Measurements from ENCODE around the gene NAA35.

NAA35 gene

DNA sequence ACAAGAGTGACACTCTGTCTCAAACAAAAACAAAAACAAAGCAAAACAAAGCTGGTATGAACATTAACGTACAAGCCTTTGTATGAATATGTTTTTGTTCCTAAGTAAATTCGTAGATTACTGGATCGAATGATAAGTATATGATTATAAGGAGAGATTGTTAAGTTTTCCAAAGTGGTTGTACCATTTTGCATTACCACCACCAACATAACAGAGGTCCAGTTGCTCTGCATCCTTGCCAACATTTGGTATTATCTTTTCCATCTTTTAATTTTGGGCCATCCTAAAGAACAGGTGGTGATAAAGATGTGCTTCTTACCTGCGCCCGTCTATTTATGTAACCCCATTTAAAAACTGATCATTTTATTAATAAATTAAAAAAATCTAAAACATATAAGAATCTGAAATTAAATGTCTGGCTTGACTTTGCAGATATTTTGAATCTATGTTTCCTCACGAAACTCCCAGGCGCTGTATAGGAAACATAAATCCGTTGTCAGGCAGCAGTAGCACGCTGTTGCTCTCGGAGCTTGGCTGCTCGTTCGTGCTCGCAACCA is 593 bp upstream of the NAA35 start:
- TF ChIP-seq CTCF (IDR thresholded peaks at IDR 0.05): no peak
- no peak overlapping the region for H3K9ac ChIP-seq
- H3K36me3 ChIP-seq (ENCODE audit: control insufficient read depth, insufficient read depth, low read length): no peaks in the 10 kb centered on the region
- peaks cover 2% of the 10 kb centered on the region for H3K9me3 ChIP-seq (ENCODE audit: control insufficient read depth, low read length)
- H3K79me2 ChIP-seq: no peaks in the 10 kb centered on the region
- H3K4me1 ChIP-seq: peaks cover 3% of the 10 kb centered on the region
- peak overlapping the region; percentile 78 for H3K4me2 ChIP-seq (ENCODE audit: low read length)
- peak overlapping the region; percentile 85 for H3K27ac ChIP-seq
- H3K4me3 ChIP-seq (ENCODE audit: low read depth, low read length): peak overlapping the region; percentile 75
- H2AFZ ChIP-seq: peak overlapping the region; percentile 90
- no peaks in the 10 kb centered on the region for H3K27me3 ChIP-seq (ENCODE audit: control insufficient read depth, insufficient read depth, low read length)

GRCh38 chr9:85941622-85941940 is 635 bp downstream of the NAA35 start:
- no peak for TF ChIP-seq CTCF (IDR thresholded peaks at IDR 0.05)
- Histone ChIP-seq H3K27me3 (ENCODE audit: control insufficient read depth, insufficient read depth, low read length) (no peaks in the 10 kb centered on the region), H3K79me2 (no peaks in the 10 kb centered on the region), H3K36me3 (ENCODE audit: control insufficient read depth, insufficient read depth, low read length) (no peaks in the 10 kb centered on the region), H3K4me2 (ENCODE audit: low read length) (peak overlapping the region; percentile 79), H3K9ac (peak overlapping the region; percentile 67), H3K4me1 (peaks cover 3% of the 10 kb centered on the region), H2AFZ (peak overlapping the region; percentile 90), H3K4me3 (ENCODE audit: low read depth, low read length) (peak overlapping the region; percentile 75), H3K9me3 (ENCODE audit: control insufficient read depth, low read length) (peaks cover 2% of the 10 kb centered on the region), H3K27ac (peak overlapping the region; percentile 85)

DNA sequence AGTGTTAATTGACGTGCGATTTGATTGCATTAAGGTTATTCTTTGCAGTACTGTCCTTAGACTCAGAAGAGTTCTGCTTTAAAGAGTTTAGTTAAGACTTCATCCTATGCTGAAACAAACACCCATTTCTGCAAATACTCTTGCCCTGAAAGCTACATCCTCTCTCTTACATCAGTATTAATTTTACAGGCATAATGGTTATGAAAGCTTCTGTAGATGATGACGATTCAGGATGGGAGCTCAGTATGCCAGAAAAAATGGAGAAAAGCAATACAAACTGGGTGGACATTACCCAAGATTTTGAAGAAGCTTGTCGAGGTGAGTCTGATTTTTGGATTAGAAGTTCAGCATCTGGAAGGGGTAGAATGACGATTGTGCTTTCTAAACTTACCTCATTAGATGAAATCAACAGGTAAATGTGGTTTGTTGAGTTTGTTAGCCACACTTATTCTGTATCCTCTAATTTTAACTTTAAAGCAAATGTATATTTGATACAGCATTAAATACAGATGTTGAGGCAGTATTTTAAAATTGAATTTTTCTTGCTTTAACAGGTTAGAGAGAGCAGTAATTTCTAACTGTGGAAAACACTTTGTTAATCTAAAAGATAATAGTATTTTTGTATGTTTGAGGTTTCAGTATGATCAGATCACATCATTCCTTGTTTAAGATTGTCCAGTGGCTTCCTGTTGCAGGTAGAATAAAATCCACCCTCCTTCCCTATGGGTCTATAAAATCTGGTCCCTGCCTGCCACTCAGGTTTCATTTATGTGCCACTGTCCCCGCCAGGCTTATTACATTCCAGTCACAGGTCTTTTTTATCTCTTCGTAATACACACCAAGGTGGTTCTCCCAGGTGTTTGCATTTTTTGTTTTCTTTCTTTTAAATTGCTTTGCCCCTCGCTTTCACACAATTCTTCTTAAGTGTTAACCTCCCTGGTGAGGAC is 1.3 kb downstream of the NAA35 start:
- H3K27ac ChIP-seq: peak overlapping the region; percentile 85
- H3K79me2 ChIP-seq: no peaks in the 10 kb centered on the region
- H3K36me3 ChIP-seq (ENCODE audit: control insufficient read depth, insufficient read depth, low read length): no peaks in the 10 kb centered on the region
- TF ChIP-seq CTCF (IDR thresholded peaks at IDR 0.05): no peak
- H3K27me3 ChIP-seq (ENCODE audit: control insufficient read depth, insufficient read depth, low read length): no peaks in the 10 kb centered on the region
- no peak overlapping the region for H2AFZ ChIP-seq
- peak overlapping the region; percentile 75 for H3K4me3 ChIP-seq (ENCODE audit: low read depth, low read length)
- no peak overlapping the region for H3K9ac ChIP-seq
- peak overlapping the region; percentile 79 for H3K4me2 ChIP-seq (ENCODE audit: low read length)
- peaks cover 3% of the 10 kb centered on the region for H3K4me1 ChIP-seq
- peaks cover 2% of the 10 kb centered on the region for H3K9me3 ChIP-seq (ENCODE audit: control insufficient read depth, low read length)

DNA sequence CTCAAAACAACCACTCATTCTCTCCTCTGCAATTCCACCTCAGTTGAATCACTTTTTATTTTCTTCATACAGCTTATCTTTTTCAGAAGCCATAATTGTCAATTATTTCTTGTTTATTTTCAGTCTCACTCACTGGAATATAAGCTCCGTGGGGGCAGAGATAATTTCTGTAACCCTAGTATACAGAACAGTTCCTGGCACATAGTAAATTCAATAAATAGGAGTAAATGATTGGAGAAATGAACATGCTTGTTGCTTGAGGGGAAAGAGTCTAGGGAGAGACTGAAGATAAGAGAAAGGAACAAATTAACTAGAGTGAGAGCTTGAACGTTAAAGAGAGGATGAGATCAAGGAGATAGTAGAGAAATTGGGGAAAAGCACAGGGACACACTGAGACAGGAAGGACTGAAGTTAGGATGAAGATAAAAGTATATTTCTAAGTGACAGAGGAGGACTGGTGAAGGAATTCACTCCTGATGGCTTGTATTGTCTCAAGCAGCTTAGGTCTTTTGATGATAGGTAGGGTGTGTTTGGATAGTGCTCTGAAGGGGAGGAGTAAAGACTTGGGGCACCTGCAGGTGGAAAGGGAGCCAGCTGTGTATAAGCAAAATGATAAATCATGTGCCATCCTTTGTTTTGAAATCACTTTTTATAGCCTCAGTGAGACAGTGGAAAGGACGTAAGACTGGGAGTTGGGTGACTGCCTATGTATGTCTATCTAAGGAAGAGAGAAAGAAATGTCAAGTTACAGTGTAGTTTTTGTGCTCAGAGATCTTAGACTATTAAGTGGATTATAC is 2.2 kb downstream of the NAA35 start:
- Histone ChIP-seq H2AFZ (no peak overlapping the region), H3K79me2 (no peaks in the 10 kb centered on the region), H3K4me1 (peaks cover 3% of the 10 kb centered on the region), H3K4me2 (ENCODE audit: low read length) (no peak overlapping the region), H3K27me3 (ENCODE audit: control insufficient read depth, insufficient read depth, low read length) (no peaks in the 10 kb centered on the region), H3K9ac (no peak overlapping the region), H3K27ac (no peak overlapping the region), H3K4me3 (ENCODE audit: low read depth, low read length) (no peak overlapping the region), H3K9me3 (ENCODE audit: control insufficient read depth, low read length) (peaks cover 2% of the 10 kb centered on the region), H3K36me3 (ENCODE audit: control insufficient read depth, insufficient read depth, low read length) (no peaks in the 10 kb centered on the region)
- TF ChIP-seq CTCF (IDR thresholded peaks at IDR 0.05): no peak
